Hepatocyte (in vitro differentiated cells): ENCODE data around the gene GRID2IP.

Experiments used
- CTCF ChIP-seq: fragments of 200-600 bp; sonication (generic); IDR thresholded peaks from 2 replicates; pipeline ENCODE4 v1.5.1; 2016; ENCODE audit warnings: antibody characterized with exemption, mild to moderate bottlenecking; ENCODE audit not compliant: poor library complexity
- EZH2 ChIP-seq: fragments of 200-600 bp; sonication (generic); IDR thresholded peaks from 2 replicates; pipeline ENCODE4 v1.6.1; 2016; ENCODE audit warnings: antibody characterized with exemption, mild to moderate bottlenecking, borderline replicate concordance
- EZH2phosphoT487 ChIP-seq: fragments of 200-600 bp; sonication (generic); IDR thresholded peaks from one replicate; pipeline ENCODE4 v1.6.1; 2018; ENCODE audit warnings: antibody characterized with exemption, mild to moderate bottlenecking, low read depth, moderate library complexity; ENCODE audit not compliant: unreplicated experiment, severe bottlenecking

GRCh38 chr7:6542368-6542767 lies 8.9 kb downstream of the GRID2IP start:
- TF ChIP-seq CTCF (no peak), EZH2 (no peak), EZH2phosphoT487 (no peak)
